ENCODE measurements around the gene PRPF19. TPM values are rescaled to one million over a fixed set of nuclear protein-coding genes. Genes with fewer than 3 reads are reported as not detected.

PRPF19 gene
- total RNA-seq, 1 donor from 2014 or later, result 58.1 TPM

GRCh38 chr11:60947700-60948099 lies 41.3 kb upstream of the PRPF19 start:
- Histone ChIP-seq H3K4me1 (peaks cover 45% of the 10 kb centered on the region), H3K9me3 (no peaks in the 10 kb centered on the region), H3K36me3 (peaks cover 46% of the 10 kb centered on the region), H3K4me3 (no peak overlapping the region), H3K27me3 (ENCODE audit: low read depth) (no peaks in the 10 kb centered on the region), H3K27ac (no peak overlapping the region)
- intact Hi-C loops (cut with DNase I), result no loop called here
- ATAC-seq (no peak), DNase-seq (no peak)
- no peak for TF ChIP-seq CTCF (IDR thresholded peaks at IDR 0.05)

GRCh38 chr11:60946601-60947264 lies 40.3 kb upstream of the PRPF19 start:
- TF ChIP-seq CTCF (IDR thresholded peaks at IDR 0.05), result no peak
- ATAC-seq (no peak), DNase-seq (no peak)
- Histone ChIP-seq H3K27me3 (ENCODE audit: low read depth) (no peaks in the 10 kb centered on the region), H3K4me3 (no peak overlapping the region), H3K36me3 (peaks cover 55% of the 10 kb centered on the region), H3K27ac (no peak overlapping the region), H3K9me3 (no peaks in the 10 kb centered on the region), H3K4me1 (peaks cover 49% of the 10 kb centered on the region)
- intact Hi-C loops (cut with DNase I), result no loop called here

GRCh38 chr11:60945295-60945667 lies 38.9 kb upstream of the PRPF19 start:
- DNase-seq (no peak), ATAC-seq (no peak)
- Histone ChIP-seq H3K27me3 (ENCODE audit: low read depth) (no peaks in the 10 kb centered on the region), H3K36me3 (peaks cover 69% of the 10 kb centered on the region), H3K4me3 (no peak overlapping the region), H3K9me3 (no peaks in the 10 kb centered on the region), H3K4me1 (peaks cover 40% of the 10 kb centered on the region), H3K27ac (no peak overlapping the region)
- TF ChIP-seq CTCF (IDR thresholded peaks at IDR 0.05), result no peak
- intact Hi-C loops (cut with DNase I), result no loop called here

GRCh38 chr11:60944490-60945294 lies 38.3 kb upstream of the PRPF19 start:
- TF ChIP-seq CTCF (IDR thresholded peaks at IDR 0.05), result no peak
- Histone ChIP-seq H3K27ac (no peak overlapping the region), H3K4me3 (no peak overlapping the region), H3K9me3 (no peaks in the 10 kb centered on the region), H3K36me3 (peaks cover 75% of the 10 kb centered on the region), H3K27me3 (ENCODE audit: low read depth) (no peaks in the 10 kb centered on the region), H3K4me1 (peaks cover 34% of the 10 kb centered on the region)
- DNase-seq (no peak), ATAC-seq (peak; percentile 14 to 44)
- intact Hi-C loops (cut with DNase I), result no loop called here

- no peak for TF ChIP-seq CTCF (IDR thresholded peaks at IDR 0.05)
- no peaks in the 10 kb centered on the region for H3K9me3 ChIP-seq
- ATAC-seq (peak; percentile 21 to 64), DNase-seq (no peak)
- H3K4me1 ChIP-seq, result peaks cover 22% of the 10 kb centered on the region
- H3K27ac ChIP-seq, result peak overlapping the region; percentile 10
- peaks cover 90% of the 10 kb centered on the region for H3K36me3 ChIP-seq
- intact Hi-C loops (cut with DNase I), result no loop called here
- no peaks in the 10 kb centered on the region for H3K27me3 ChIP-seq (ENCODE audit: low read depth)
- H3K4me3 ChIP-seq, result no peak overlapping the region
Observed at GRCh38 chr11:60942970-60943565, 36.7 kb upstream of the PRPF19 start.

Data from lower lobe of right lung (tissue), 2 donors.